ENCODE measurements around the gene PTPRC. TPM values are rescaled to one million over a fixed set of nuclear protein-coding genes. Genes with fewer than 3 reads are reported as not detected.

The PTPRC gene
- total RNA-seq, 2 experiments from 2014 or later = 177 to 241 TPM

DNA sequence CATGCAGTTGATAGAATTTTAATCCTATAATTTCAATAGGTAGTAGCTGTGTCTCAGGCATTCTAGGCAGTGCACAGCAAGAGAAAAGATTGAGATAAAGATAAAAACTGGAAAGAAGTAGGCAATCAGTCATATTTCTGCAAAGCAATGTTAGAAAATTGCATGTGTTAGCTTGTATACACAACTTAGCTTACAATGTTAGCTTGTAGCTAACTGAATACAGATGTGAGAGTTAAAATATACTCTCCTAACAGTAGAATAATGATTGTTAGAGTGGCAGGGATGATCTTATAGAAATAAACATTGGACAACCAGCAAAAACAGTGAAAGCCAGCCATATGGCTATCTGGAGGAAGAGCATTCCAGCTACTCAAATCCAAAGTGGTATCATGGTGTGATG lies 29.0 kb downstream of the PTPRC start:
- Histone ChIP-seq H3K36me3 (ENCODE audit: insufficient read depth, low read length) (peaks cover 79% of the 10 kb centered on the region), H3K9me2 (ENCODE audit: insufficient read depth, low read length) (no peaks in the 10 kb centered on the region), H3K4me1 (ENCODE audit: insufficient read depth, low read length, poor library complexity, severe bottlenecking) (peaks cover 85% of the 10 kb centered on the region), H3K4me3 (ENCODE audit: low read depth, low read length, poor library complexity, severe bottlenecking) (no peak overlapping the region), H4K20me1 (ENCODE audit: insufficient read depth, low read length) (no peaks in the 10 kb centered on the region), H3K9me3 (ENCODE audit: low read length) (peaks cover 6% of the 10 kb centered on the region; the same call in 1 of the 2 replicates), H3K27ac (ENCODE audit: low read depth, low read length, poor library complexity, severe bottlenecking) (peak overlapping the region; percentile 11), H2AFZ (ENCODE audit: low read length) (no peak overlapping the region), H3K4me2 (ENCODE audit: low read length) (no peak overlapping the region), H3K79me2 (ENCODE audit: insufficient read depth, low read depth, low read length) (peaks cover 100% of the 10 kb centered on the region)
- CTCF ChIA-PET (ENCODE audit: unreplicated experiment) = interaction anchor here (1.0 kb wide), 1 partner anchor 9 kb away, joined by 3 read pairs; no protein-coding TSS in a partner anchor
- TF ChIP-seq, protein P1, sequence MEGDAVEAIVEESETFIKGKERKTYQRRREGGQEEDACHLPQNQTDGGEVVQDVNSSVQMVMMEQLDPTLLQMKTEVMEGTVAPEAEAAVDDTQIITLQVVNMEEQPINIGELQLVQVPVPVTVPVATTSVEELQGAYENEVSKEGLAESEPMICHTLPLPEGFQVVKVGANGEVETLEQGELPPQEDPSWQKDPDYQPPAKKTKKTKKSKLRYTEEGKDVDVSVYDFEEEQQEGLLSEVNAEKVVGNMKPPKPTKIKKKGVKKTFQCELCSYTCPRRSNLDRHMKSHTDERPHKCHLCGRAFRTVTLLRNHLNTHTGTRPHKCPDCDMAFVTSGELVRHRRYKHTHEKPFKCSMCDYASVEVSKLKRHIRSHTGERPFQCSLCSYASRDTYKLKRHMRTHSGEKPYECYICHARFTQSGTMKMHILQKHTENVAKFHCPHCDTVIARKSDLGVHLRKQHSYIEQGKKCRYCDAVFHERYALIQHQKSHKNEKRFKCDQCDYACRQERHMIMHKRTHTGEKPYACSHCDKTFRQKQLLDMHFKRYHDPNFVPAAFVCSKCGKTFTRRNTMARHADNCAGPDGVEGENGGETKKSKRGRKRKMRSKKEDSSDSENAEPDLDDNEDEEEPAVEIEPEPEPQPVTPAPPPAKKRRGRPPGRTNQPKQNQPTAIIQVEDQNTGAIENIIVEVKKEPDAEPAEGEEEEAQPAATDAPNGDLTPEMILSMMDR (conservative IDR thresholded peaks at IDR 0.05; ENCODE audit: low read length) = no peak
- no peak for TF ChIP-seq EZH2phosphoT487 (IDR thresholded peaks at IDR 0.05; ENCODE audit: borderline replicate concordance, low read depth, low read length)
- no peak for DNase-seq (ENCODE audit: low spot score)
- POLR2A ChIA-PET = interaction anchor here (0.5 to 21.0 kb wide), 16 partner anchors 8 to 200 kb away, joined by 3 to 410 read pairs (median 4); no protein-coding TSS in a partner anchor
- intact Hi-C loops (cut with micrococcal nuclease; ENCODE audit: unreplicated experiment) = no loop called here
- BruUV-seq (replicated peaks) = no TSS peak

DNA sequence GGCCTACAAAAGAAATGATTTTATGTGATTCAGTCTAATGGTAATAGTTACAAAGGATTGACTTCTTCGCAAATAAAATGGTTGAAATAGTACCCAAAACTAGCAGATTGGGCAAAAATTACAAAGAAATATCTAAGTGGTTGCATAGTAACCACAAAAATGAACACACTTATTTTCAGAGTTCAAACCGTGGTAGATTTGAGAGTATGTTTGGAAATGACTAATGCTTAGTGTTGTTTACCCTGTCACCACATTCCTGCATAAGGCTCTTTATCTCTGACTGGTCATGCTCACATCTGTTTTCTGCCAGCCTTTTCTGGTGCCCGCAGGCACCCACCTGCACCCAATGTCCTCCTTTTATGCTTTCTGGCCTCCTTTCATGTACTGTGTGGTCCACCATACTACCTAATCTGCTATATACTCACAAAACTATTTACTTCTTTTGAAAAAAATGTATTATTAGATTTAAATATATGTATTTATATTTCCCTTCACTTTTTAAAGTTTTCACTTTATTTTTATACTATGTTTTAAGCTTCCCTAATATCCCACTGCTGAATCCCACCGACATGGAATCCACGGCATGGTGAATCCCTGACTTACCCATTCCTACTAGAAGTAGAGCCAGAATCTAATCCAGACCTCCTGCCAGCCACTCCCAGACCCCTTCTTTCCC lies 30.3 kb downstream of the PTPRC start:
- H3K4me2 ChIP-seq (ENCODE audit: low read length) = no peak overlapping the region
- H3K9me2 ChIP-seq (ENCODE audit: insufficient read depth, low read length) = no peaks in the 10 kb centered on the region
- H4K20me1 ChIP-seq (ENCODE audit: insufficient read depth, low read length) = no peaks in the 10 kb centered on the region
- H3K4me1 ChIP-seq (ENCODE audit: insufficient read depth, low read length, poor library complexity, severe bottlenecking) = peaks cover 85% of the 10 kb centered on the region
- no peak for TF ChIP-seq EZH2phosphoT487 (IDR thresholded peaks at IDR 0.05; ENCODE audit: borderline replicate concordance, low read depth, low read length)
- TF ChIP-seq, protein P1 (conservative IDR thresholded peaks at IDR 0.05; ENCODE audit: low read length) = no peak
- H3K9me3 ChIP-seq (ENCODE audit: low read length) = peaks cover 14% of the 10 kb centered on the region; the same call in 1 of the 2 replicates
- DNase-seq (ENCODE audit: low spot score) = no peak
- H3K79me2 ChIP-seq (ENCODE audit: insufficient read depth, low read depth, low read length) = peaks cover 100% of the 10 kb centered on the region
- no peak overlapping the region for H3K27ac ChIP-seq (ENCODE audit: low read depth, low read length, poor library complexity, severe bottlenecking)
- no TSS peak for BruUV-seq (replicated peaks)
- no peak overlapping the region for H3K4me3 ChIP-seq (ENCODE audit: low read depth, low read length, poor library complexity, severe bottlenecking)
- peaks cover 88% of the 10 kb centered on the region for H3K36me3 ChIP-seq (ENCODE audit: insufficient read depth, low read length)
- intact Hi-C loops (cut with micrococcal nuclease; ENCODE audit: unreplicated experiment) = no loop called here
- ChIA-PET CTCF (ENCODE audit: unreplicated experiment) (interaction anchor here (0.6 kb wide), 1 partner anchor 10 kb away, joined by 3 read pairs; no protein-coding TSS in a partner anchor), POLR2A (interaction anchor here (0.6 to 21.0 kb wide), 16 partner anchors 8 to 1029 kb away, joined by 3 to 410 read pairs (median 4); no protein-coding TSS in a partner anchor)
- H2AFZ ChIP-seq (ENCODE audit: low read length) = no peak overlapping the region

DNA sequence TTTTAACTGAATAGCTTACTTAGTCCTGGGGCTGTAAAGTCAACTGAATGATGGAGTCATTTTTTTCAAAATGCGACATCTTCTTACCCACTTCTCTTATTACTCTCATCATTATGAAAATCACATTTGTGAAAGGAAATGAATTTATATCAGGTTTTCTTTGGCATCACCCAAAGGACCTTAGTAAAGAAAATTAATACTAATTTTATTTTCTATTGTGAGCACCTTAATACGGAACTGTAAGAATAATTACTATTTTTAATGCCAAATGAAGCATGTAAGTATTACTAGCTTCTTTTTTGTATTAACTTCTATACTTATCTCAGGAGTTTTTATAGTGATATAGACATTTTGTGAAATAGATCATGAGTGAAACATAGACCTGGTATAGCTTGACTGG lies 30.9 kb downstream of the PTPRC start:
- no peak overlapping the region for H3K27ac ChIP-seq (ENCODE audit: low read depth, low read length, poor library complexity, severe bottlenecking)
- intact Hi-C loops (cut with micrococcal nuclease; ENCODE audit: unreplicated experiment) = loop anchor here (10.0 kb wide), 1 partner anchor 1305 kb away; no protein-coding TSS in a partner anchor
- POLR2A ChIA-PET = interaction anchor here (0.6 to 21.0 kb wide), 13 partner anchors 8 to 1029 kb away, joined by 3 to 410 read pairs (median 4); no protein-coding TSS in a partner anchor

More for the DNA sequence above, 30.9 kb downstream of the PTPRC start:
- H3K4me1 ChIP-seq (ENCODE audit: insufficient read depth, low read length, poor library complexity, severe bottlenecking) = peaks cover 85% of the 10 kb centered on the region
- DNase-seq (ENCODE audit: low spot score) = no peak
- peaks cover 100% of the 10 kb centered on the region for H3K79me2 ChIP-seq (ENCODE audit: insufficient read depth, low read depth, low read length)
- H4K20me1 ChIP-seq (ENCODE audit: insufficient read depth, low read length) = no peaks in the 10 kb centered on the region
- H2AFZ ChIP-seq (ENCODE audit: low read length) = no peak overlapping the region
- CTCF ChIA-PET (ENCODE audit: unreplicated experiment) = interaction anchor here (0.6 kb wide), 1 partner anchor 9 kb away, joined by 3 read pairs; no protein-coding TSS in a partner anchor
- no peaks in the 10 kb centered on the region for H3K9me2 ChIP-seq (ENCODE audit: insufficient read depth, low read length)
- H3K4me2 ChIP-seq (ENCODE audit: low read length) = no peak overlapping the region
- H3K9me3 ChIP-seq (ENCODE audit: low read length) = peaks cover 14% of the 10 kb centered on the region; the same call in 1 of the 2 replicates
- H3K4me3 ChIP-seq (ENCODE audit: low read depth, low read length, poor library complexity, severe bottlenecking) = no peak overlapping the region
- BruUV-seq (replicated peaks) = no TSS peak
- H3K36me3 ChIP-seq (ENCODE audit: insufficient read depth, low read length) = peaks cover 92% of the 10 kb centered on the region
- TF ChIP-seq, protein P1 (conservative IDR thresholded peaks at IDR 0.05; ENCODE audit: low read length) = no peak
- no peak for TF ChIP-seq EZH2phosphoT487 (IDR thresholded peaks at IDR 0.05; ENCODE audit: borderline replicate concordance, low read depth, low read length)

Data from OCI-LY7 (cell line).